Endodermal cell (in vitro differentiated cells): ENCODE data around the gene MACROD2. TPM values are rescaled to one million over a fixed set of nuclear protein-coding genes. Genes with fewer than 3 reads are reported as not detected.

ENCODE experiments used
- DNase-seq: peaks from one replicate; pipeline ENCODE4 v3.0.0-alpha.2; 2017
- H3K27ac ChIP-seq: 2 replicates; pipeline ENCODE4 v1.5.1; 2013; ENCODE audit warnings: mild to moderate bottlenecking, low read depth, low read length, moderate library complexity
- H3K27me3 ChIP-seq: 2 replicates; pipeline ENCODE4 v1.6.1; 2013; ENCODE audit warnings: mild to moderate bottlenecking, low read length, moderate library complexity; ENCODE audit not compliant: insufficient read depth, control insufficient read depth, poor library complexity, severe bottlenecking
- H3K36me3 ChIP-seq: 2 replicates; pipeline ENCODE4 v1.7.0; 2013; ENCODE audit warnings: mild to moderate bottlenecking, low read length, moderate library complexity; ENCODE audit not compliant: control insufficient read depth, insufficient read depth
- H3K4me1 ChIP-seq: one replicate; pipeline ENCODE4 v1.7.0; 2013; ENCODE audit warnings: low read length; ENCODE audit not compliant: control insufficient read depth, insufficient read depth
- H3K4me3 ChIP-seq: 2 replicates; pipeline ENCODE4 v1.5.1; 2013; ENCODE audit warnings: mild to moderate bottlenecking, low read length, moderate library complexity
- H3K9ac ChIP-seq: 2 replicates; pipeline ENCODE4 v1.6.1; 2013; ENCODE audit warnings: mild to moderate bottlenecking, low read length, moderate library complexity; ENCODE audit not compliant: poor library complexity, severe bottlenecking; ENCODE audit errors: extremely low read depth
- H3K9me3 ChIP-seq: 2 replicates; pipeline ENCODE4 v1.6.1; 2013; ENCODE audit warnings: mild to moderate bottlenecking, low read length, moderate library complexity; ENCODE audit not compliant: control insufficient read depth
- H3K27ac Mint-ChIP-seq: 2 replicates; pipeline ENCODE4 v1.8.0; 2020; ENCODE audit warnings: mixed read lengths
- H3K27me3 Mint-ChIP-seq: 2 replicates; pipeline ENCODE4 v1.8.0; 2021; ENCODE audit warnings: mild to moderate bottlenecking, mixed read lengths; ENCODE audit not compliant: insufficient read depth
- H3K36me3 Mint-ChIP-seq: 2 replicates; pipeline ENCODE4 v1.8.0; 2020; ENCODE audit warnings: low read depth, mixed read lengths
- H3K4me1 Mint-ChIP-seq: 2 replicates; pipeline ENCODE4 v1.8.0; 2020; ENCODE audit warnings: mixed read lengths
- H3K4me3 Mint-ChIP-seq: 2 replicates; pipeline ENCODE4 v1.8.0; 2020; ENCODE audit warnings: mild to moderate bottlenecking, moderate library complexity, mixed read lengths
- H3K9me3 Mint-ChIP-seq: 2 replicates; pipeline ENCODE4 v1.8.0; 2020; ENCODE audit warnings: mild to moderate bottlenecking, mixed read lengths
- WGBS, 2 experiments: methylation state at CpG; one replicate each; pipeline versions ENCODE4 v1.1.5 to v1.1.7; 2013; ENCODE audit warnings: missing lambda C conversion rate in 2 of 2, mixed read lengths in 1 of 2; ENCODE audit not compliant: insufficient coverage in 1 of 2, insufficient read length in 1 of 2; 5-methylcytosine and 5-hydroxymethylcytosine counted together
- total RNA-seq, 2 donors: library from RNA; stranded (reverse); fragmentation: NEBNext Ultra II Directional in 1 of 2; extraction: Animal tissue kit (Norgen Biotek cat#: 25700) in 1 of 2; gene quantifications; 2 replicates in 1 of 2; 3 replicates in 1 of 2; pipeline ENCODE4 v1.2.1, GENCODE V29; 2021
- TF ChIP-seq, protein P1 (sequence below): fragments of 200-600 bp; sonication (generic); conservative IDR thresholded peaks from 2 replicates; pipeline ENCODE4 v1.5.0; 2021; ENCODE audit warnings: antibody characterized with exemption, mild to moderate bottlenecking

The MACROD2 gene
- total RNA-seq, 2 donors from 2014 or later: 2.3 to 4.8 TPM

DNA sequence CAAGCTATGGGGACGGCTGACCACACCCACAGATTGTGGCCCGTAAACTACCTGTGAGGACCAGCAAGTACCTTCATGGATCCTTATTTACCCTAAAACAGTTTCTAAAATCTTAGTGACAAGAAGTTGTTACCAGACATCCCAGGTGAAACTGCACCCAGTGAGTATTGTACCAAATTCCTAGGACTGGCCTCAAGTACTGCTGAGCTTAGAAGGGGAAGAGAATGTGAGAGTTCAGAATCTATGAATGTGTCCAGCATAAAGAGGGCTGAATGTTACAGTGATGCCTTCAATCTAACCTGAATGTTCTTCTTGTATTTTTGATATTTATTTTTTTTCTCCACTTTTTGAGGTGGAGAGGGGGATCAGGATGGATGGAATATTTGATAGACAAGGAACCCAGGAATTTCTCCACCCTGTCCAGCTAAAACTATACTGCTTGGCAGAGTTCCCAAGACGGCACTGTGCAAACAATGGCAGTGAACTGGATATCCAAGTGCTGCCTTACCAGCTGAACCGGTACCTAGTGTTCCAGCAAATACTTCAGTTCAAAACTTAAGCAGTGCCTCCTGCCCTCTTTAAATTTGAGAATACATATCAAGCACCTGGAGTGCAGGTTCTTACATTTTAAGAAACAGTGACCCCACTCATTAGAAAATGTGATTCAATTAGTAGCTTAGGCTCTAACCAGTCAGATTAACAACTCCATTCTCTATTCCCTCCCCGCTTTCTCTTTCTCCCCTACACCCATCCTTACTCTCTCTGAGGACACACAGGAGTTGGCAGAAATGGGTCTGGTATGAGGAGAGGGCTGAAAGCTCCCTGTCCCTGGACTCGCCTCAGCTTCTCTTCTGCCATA is 769.4 kb downstream of the MACROD2 start:
- Histone ChIP-seq H3K9ac (no peak overlapping the region), H3K36me3 (no peaks in the 10 kb centered on the region), H3K4me1 (no peaks in the 10 kb centered on the region), H3K27ac (no peak overlapping the region), H3K27me3 (no peaks in the 10 kb centered on the region), H3K9me3 (no peaks in the 10 kb centered on the region), H3K4me3 (no peak overlapping the region)
- Mint-ChIP-seq H3K36me3 (no peaks in the 10 kb centered on the region), H3K4me3 (no peak overlapping the region), H3K4me1 (peaks cover 7% of the 10 kb centered on the region), H3K27me3 (no peaks in the 10 kb centered on the region), H3K9me3 (peaks cover 2% of the 10 kb centered on the region), H3K27ac (no peak overlapping the region)
- TF ChIP-seq, protein P1, sequence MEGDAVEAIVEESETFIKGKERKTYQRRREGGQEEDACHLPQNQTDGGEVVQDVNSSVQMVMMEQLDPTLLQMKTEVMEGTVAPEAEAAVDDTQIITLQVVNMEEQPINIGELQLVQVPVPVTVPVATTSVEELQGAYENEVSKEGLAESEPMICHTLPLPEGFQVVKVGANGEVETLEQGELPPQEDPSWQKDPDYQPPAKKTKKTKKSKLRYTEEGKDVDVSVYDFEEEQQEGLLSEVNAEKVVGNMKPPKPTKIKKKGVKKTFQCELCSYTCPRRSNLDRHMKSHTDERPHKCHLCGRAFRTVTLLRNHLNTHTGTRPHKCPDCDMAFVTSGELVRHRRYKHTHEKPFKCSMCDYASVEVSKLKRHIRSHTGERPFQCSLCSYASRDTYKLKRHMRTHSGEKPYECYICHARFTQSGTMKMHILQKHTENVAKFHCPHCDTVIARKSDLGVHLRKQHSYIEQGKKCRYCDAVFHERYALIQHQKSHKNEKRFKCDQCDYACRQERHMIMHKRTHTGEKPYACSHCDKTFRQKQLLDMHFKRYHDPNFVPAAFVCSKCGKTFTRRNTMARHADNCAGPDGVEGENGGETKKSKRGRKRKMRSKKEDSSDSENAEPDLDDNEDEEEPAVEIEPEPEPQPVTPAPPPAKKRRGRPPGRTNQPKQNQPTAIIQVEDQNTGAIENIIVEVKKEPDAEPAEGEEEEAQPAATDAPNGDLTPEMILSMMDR: no peak
- no peak for DNase-seq
- WGBS, 2 experiments: 63 to 68% methylated on average over 4 to 6 of the region's 6 CpGs

GRCh38 chr20:14765370-14765701 is 770.0 kb downstream of the MACROD2 start:
- no peak overlapping the region for H3K27ac ChIP-seq
- no peaks in the 10 kb centered on the region for H3K4me1 ChIP-seq
- H3K9me3 ChIP-seq: no peaks in the 10 kb centered on the region
- Mint-ChIP-seq H3K9me3 (peaks cover 2% of the 10 kb centered on the region), H3K27ac (no peak overlapping the region), H3K36me3 (no peaks in the 10 kb centered on the region), H3K4me3 (no peak overlapping the region), H3K4me1 (peaks cover 7% of the 10 kb centered on the region), H3K27me3 (no peaks in the 10 kb centered on the region)
- TF ChIP-seq, protein P1: no peak
- DNase-seq: no peak
- 87 to 100% methylated on average over 1 to 2 of the region's 3 CpGs for WGBS, 2 experiments
- H3K36me3 ChIP-seq: no peaks in the 10 kb centered on the region
- no peak overlapping the region for H3K9ac ChIP-seq
- no peaks in the 10 kb centered on the region for H3K27me3 ChIP-seq
- H3K4me3 ChIP-seq: no peak overlapping the region

GRCh38 chr20:14773486-14773885 is 778.2 kb downstream of the MACROD2 start:
- Histone ChIP-seq H3K9ac (no peak overlapping the region), H3K4me3 (no peak overlapping the region), H3K27me3 (no peaks in the 10 kb centered on the region), H3K9me3 (no peaks in the 10 kb centered on the region), H3K36me3 (no peaks in the 10 kb centered on the region), H3K27ac (no peak overlapping the region), H3K4me1 (no peaks in the 10 kb centered on the region)
- Mint-ChIP-seq H3K4me1 (peaks cover 2% of the 10 kb centered on the region), H3K9me3 (no peaks in the 10 kb centered on the region), H3K27ac (no peak overlapping the region), H3K36me3 (no peaks in the 10 kb centered on the region), H3K4me3 (no peak overlapping the region), H3K27me3 (no peaks in the 10 kb centered on the region)
- TF ChIP-seq, protein P1: no peak
- no peak for DNase-seq
